Measurements from ENCODE around the gene GPR34.
"Not testable (repeated sequence)": the region's sequence is repeated elsewhere in the genome, so short reads cannot be mapped to it uniquely, and the experiment has no call there.

GRCh38 chrX:41719610-41720009, 30.8 kb downstream of the GPR34 start:
- not testable (repeated sequence) for TF ChIP-seq POLR2A, CTCF (IDR thresholded peaks at IDR 0.05)

Measured in right lobe of liver (tissue), 4 donors.